ENCODE measurements around the gene DOCK1.

DOCK1 gene

DNA sequence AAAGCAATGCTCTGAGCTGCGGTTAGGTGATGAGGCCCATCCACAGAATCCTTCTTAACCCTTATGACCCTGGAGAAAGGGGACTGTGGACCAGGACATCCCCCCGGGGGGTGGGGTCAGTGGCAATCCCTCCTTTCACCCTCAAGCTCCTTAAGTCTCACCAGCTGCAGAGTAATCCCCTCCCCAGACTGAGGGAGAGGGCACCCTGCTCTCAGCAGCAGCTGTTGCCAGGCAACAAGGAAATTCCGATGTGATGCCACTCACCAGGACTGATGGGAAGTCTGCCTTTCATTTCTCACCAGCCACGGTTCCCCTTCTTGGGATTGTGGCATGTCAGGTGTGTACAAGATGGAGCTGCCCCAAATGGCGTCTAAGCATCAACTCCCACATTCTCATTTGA is 129.6 kb downstream of the DOCK1 start:
- DNase-seq (ENCODE audit: low read depth in 2 of 2), result no peak

DNA sequence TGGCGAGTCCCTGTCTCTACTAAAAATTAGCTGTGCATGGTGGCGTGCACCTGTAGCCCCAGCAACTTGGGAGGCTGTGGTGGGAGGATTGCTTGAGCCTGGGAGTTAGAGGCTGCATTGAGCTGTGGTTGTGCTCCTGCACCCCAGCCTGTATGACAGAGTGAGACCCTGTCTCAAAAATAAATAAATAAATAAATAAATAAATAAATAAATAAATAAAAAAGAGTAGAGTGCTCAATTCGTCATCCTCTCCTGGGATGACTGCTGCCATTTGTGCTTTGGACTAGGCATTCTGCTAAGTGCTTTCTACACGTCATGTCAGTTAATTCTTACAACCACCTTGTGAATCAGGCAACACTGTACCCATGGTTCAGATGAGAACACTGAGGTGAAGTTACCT is 130.6 kb downstream of the DOCK1 start:
- DNase-seq (ENCODE audit: low read depth in 2 of 2), result no peak

DNA sequence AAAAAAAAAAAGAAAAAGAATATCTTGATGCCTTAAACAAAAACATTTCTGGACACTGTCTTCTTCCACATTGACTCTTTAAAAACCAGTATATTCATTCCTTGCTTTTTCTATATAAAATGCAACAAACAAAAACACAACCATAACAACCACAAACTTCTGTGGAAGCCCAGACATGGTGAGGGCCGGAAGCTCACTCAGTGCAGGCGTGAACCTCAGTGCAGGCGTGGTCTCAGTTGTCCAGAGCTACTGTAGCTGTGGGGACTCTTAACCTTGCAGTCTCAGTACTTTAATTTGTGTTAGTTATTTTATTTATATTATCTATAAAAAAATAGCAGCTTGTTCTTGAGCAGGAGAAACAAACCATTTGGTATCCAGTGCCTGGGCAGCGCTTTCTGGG is 131.8 kb downstream of the DOCK1 start:
- no peak for DNase-seq (ENCODE audit: low read depth in 2 of 2)

DNA sequence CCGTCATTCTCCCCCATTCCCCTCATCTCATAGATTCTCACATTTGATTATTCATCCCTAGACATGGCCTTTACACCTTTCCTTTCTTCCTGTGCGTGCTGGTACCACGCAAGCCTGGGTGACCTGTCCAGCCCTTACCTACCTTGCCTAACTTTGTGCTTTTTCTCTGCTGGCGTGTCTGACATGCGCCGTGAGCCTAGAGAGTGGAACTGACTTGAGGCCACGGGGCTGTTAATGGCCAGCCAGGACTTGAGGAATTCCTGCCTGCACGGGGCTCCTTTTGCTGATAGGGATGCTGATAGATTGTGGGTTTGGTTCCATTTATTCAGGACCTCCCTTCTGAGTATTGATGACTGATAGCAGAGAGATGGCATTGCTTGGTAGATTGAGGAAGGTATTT is 134.2 kb downstream of the DOCK1 start:
- DNase-seq (ENCODE audit: low read depth in 2 of 2), result no peak

DNA sequence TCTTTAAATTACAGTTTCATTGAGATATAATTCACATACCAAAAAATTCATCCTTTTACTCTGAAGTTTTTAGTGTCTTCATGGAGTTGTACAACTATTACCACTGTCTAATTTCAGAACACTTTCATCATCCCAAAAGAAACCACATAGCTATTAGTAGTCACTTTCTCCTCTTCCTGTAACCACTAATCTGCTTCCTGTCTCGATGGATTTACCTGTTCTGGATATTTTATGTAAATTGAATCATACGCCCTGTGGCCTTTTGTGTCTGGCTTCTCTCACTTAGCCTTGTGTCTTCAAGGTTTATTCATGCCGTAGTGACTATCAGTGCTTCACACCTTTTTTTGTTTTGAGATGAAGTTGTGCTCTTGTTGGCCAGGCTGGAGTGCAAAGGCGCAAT is 135.5 kb downstream of the DOCK1 start:
- no peak for DNase-seq (ENCODE audit: low read depth in 2 of 2)

DNA sequence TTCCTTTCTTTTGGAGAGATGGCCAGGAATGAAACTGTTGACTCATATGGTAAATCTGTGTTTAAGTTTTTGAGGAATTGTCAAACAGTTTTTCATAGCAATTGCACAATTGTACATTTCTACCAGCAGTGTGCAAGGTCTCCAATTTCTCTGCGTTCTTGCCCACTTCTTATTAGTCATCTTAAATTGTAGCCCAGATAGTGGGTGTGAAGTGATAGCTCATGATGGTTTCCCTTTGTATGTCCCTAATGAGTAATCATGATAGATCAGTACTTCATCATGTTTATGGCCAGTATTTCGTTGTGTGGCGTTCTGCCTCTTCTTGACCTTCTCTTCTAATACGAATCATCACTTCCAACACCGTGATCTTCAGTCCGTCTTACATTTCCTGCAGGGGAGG is 136.3 kb downstream of the DOCK1 start:
- no peak for DNase-seq (ENCODE audit: low read depth in 2 of 2)

DNA sequence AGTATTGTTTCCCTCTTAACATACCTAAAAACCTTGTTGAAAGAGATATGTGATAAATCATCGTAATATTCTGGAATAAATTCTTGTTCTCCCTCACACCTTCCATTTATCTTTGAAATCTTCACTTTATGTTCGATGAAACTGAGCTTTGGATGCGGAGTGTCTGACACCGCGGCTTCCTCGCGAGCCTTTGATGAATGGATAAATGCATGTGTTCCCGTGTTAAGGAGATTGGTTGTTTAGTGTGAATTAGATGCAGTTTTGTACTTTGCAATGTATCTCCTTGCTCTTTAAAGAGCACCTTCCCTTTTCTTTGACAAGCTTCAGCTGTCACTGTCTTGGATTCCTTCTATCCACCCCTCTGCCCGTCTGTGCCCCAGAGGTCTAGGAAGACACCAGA is 138.1 kb downstream of the DOCK1 start:
- no peak for DNase-seq (ENCODE audit: low read depth in 2 of 2)

DNA sequence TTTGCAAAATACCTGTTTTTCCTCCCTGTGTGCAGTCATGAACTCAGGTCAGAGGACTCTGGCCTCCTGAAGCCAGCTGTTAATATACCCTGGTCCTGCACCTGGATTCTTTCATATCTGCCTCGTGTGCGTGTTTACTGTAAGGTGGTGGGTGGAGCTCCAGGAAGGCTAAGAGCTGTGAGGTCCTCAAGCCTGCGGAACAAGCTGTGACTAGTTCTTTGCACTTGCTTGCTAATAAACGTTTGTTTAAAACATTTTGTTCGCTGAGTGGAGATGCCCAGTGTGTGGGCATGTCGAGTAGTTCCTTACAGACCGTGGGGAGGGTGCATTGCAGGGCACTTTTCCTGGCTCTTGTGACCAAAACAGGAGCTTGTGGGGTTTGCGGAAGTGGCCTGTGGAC is 139.0 kb downstream of the DOCK1 start:
- no peak for DNase-seq (ENCODE audit: low read depth in 2 of 2)

DNA sequence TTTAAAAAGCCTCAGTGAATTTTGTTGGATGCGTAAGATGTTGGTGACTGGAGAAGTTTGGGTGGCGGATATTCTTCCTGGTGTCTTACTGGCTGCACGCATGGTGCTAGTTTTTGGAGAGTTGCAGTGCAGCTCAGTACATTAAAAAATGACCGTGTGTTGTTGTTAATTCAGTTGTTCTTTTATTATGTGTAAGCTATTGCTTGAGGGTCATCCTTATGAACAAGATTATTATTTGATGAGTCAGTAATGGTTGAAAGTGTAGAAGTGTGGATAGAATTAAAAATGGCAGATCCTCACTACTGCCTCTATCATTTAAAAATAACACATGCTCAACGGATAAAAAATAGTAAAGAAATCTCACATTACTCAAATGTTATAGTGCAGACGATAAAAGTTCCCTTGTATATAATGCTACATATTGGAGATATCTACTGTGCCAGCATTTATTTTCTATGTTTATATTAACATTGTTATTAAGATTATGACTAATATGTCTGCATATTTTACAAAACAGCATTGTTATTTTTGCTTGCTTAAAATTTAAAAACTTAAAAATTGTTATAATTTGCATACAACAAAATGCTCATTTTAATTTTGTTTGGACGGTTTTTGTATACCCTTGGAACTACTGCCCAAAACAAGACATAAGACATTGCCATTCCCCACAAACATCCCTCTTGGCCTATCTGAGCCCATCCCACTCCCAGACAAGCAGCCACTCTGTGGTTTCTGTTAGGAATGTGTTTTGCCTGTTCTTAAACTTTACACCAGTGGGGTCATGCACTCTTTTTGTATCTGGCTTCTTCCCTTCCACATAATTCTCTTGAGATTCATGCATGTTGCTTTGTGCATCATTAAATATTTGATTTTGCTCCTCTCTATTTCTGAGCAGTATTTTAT is 142.0 kb downstream of the DOCK1 start:
- no peak for DNase-seq (ENCODE audit: low read depth in 2 of 2)

DNA sequence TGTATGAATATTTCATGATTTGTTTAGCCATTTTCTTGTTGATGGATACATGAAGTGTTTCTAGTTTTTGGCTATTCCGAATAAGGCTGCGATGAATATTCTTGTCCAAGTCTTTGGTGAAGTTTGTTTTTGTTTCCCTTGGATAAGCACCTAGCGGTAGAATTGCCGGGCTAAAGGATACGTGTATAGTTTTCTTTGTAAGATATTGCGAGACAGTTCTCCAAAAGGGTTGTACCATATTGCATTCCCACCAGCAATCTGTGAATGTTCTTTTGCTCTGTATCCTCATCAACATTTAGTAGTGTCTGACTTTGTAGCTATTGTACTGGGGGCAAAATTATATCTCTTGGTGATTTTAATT is 142.6 kb downstream of the DOCK1 start:
- DNase-seq (ENCODE audit: low read depth in 2 of 2), result no peak

DNA sequence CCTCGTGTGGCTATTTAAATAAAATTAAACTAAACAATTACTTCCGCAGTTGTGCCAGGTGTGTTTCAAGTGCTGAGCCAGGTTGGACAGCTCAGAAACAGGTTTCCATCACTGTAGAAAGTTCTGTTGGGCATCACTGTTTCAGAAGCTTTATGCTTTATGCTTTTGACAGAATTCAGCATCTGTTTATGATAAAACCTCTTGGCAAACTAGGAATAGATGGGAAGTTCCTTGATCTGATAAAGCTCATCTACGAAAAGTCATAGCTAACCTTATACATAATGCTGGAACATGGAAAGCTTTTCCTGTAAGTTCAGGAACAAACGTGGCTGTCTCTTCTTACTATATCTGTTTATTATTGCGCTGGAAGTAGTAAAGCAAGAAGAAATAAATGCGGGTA is 143.4 kb downstream of the DOCK1 start:
- DNase-seq (ENCODE audit: low read depth in 2 of 2), result no peak

DNA sequence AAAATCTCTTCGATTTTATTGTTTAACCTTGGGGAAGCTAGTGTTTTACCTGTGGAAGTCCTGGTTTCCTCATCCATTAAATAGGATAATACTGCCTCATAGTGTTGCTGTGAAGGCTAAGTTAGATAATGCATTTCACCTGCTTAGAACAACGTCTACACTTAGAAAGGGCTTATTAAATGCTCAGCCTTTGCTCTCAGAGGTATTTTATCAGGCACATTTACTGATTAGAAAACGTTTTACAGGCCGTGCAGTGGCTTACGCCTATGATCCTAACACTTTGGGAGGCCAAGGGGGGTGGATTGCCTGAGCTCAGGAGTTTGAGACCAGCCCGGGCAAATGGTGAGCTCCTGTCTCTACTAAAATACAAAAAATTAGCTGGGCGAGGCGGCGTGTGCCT is 146.8 kb downstream of the DOCK1 start:
- no peak for DNase-seq (ENCODE audit: low read depth in 2 of 2)

DNA sequence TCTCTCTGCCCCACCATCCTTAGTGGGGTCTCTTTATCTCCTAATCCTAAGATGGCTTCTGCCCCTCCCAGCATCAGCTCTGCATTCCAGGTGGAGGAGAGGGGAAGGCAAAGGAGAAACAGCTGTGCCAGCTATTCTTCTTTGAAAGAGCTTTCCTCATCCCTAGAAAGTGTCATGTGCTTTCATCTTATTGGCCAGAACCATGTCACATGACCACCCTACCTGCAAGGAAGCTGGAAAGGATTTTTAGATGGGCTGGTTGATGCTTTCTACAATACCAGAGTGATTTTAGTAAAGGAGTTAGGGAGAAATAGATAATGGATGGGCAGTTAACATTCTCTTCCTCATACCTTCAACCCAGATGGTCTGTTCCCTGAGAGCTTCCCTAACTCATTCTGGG is 150.0 kb downstream of the DOCK1 start:
- DNase-seq (ENCODE audit: low read depth in 2 of 2), result no peak

DNA sequence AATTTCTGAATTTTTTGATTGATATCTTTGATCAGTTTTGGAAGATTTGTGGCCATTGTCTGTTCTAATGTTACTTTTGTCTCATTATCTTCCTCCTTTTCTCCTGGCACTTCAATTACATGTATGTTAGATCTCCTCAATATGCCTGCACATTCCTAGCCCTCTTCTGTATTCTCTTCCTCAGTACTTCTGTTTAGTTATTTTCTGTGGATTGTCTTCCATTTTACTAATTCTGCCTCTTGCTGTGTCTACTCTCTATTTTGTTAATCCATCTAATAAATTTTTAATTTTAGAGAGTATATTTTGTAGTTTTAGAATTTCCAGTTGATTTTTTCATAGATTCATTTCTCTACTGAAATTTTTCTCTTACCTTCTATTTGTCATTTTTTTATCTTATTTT is 154.1 kb downstream of the DOCK1 start:
- DNase-seq (ENCODE audit: low read depth in 2 of 2), result no peak

DNA sequence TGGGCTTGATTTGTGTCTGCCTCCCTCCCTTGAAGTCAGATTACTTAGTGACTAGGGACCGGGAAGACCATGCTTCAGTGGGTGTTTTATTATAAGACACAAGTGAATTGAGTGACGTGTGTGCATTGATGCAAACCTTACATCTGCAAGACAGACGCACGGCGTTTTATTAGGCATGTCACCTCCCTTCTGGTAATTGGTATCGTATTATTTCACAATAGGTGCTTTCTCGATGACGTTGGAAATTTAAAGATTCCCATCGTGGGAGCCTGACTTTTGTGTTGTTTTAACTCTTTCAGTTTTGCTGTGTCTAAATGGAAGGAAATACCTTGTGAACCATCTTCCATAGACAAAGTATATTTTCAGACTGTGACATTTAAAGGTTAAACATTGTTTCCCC is 158.5 kb downstream of the DOCK1 start:
- DNase-seq (ENCODE audit: low read depth in 2 of 2), result no peak

DNA sequence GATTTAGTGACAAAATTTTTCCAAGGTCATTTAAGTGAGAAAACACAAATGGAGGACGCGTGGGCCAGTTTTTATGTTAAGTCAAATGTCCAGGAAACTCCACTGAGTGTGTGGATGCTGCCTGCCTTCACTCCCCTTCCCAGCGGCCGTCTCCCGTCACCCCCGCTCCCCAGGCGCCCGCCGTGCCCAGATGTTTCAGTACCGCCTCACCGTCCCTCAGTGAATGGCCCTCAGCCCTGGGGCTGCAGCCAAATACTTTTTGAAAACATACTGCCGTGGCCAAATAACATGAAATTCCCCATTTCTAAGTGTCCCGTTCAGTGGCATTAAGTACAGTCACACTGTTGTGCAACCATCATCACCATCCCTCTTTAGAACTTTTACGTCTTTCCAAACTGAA is 159.2 kb downstream of the DOCK1 start:
- DNase-seq (ENCODE audit: low read depth in 2 of 2), result no peak

DNA sequence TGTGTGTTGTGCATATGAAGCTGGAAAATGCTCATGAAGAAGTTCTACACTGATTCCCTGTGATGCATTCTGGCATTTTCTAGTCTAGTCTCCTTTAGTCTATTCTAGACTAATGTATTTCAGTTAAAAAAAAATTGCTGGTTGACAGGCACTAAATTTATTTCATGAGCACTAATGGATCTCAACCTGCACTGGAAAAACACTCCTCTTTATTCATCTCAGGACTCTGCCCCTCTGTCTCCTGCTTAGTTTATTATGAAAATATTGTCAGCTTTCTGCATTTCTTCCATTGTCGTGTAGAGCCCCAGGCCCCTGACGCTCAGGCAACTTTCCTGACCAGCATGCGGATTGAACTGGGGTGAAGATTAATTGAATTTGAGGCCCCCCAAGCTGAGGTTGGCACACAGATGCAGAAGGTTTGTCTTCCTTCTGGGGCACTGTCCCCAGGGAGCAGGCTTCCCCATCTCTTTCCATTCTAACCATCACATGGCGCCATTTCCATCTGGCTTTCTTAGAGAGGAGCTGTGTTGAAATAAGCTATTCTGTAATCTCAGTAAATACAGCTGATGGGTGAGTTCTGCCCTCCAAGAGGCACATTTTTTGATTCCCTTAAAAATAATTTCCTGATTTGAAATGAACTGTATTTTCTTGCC is 162.4 kb downstream of the DOCK1 start:
- no peak for DNase-seq (ENCODE audit: low read depth in 2 of 2)

DNA sequence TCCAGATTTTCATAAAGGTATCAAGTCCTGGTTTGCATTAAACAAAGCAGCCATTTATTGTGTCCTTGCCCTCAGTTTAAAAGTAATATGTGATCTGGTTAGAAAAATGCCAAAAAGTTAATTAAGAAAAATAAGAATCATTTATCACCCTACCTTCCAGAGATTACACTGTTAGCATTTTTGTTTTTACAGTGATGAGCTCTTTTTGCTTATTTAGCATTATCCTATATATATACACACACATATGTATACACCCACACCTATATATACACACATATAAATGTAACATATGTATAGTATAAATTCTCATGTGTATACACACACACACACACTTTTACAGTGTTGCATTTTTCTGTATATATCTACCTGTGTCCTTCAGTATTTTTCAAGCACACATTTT is 163.3 kb downstream of the DOCK1 start:
- no peak for DNase-seq (ENCODE audit: low read depth in 2 of 2)

DNA sequence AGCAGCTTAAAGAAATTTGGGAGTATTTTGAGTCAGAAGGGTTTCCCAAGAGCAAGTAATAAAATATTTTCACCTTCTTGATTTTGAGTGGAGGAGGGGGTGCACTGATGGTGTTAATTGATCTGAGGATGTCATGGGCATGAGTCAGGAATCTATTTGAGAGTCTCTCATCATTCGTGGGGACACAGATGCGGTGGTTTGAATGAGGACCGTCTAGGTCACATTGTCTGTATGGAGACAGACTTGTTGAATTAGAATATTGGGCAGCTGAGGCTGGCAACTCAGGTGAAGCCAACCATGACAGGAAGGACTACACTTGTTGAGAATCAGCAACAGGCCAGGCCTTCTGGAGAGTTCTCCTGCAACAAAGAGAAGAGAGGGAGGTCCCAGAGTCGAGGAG is 164.2 kb downstream of the DOCK1 start:
- DNase-seq (ENCODE audit: low read depth in 2 of 2), result no peak

DNA sequence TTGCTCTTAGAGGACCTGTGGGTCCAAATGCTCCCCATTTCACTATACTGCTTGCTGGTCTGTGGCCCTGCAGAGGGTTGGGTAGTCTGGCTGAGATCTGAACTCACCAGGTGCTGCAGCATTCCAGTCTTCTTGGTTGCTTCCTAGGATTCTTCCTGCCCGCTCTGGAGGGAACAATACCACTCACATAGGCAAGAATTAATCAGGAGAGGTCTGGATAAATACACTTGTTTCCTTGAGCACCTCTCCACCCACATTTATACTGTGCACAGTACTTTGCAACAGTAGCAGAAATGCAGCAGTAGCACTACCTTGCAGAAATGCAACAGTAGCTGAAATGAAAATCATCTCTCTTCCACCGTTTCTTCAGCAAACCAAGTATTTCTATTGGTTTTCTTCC is 165.9 kb downstream of the DOCK1 start:
- DNase-seq (ENCODE audit: low read depth in 2 of 2), result no peak

DNA sequence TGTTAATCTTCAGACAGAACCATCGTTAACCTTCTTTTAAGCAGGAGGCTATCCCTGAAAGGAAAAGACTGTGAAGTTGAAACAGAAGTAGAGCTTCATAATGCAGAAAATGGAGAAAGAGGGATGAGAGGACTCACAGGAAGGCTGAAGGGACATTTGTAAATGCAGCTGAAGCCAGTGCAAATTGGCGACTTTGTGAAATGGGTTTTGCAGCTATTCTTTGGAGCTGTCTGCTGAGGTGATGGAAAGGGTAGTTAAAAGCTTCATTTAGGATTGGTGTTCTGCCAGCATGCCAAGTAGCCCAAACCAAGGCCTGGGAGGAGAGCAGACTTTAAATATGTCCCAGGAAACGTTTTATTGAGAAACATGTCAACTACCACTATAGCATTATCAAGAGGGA is 168.4 kb downstream of the DOCK1 start:
- DNase-seq (ENCODE audit: low read depth in 2 of 2), result no peak

DNA sequence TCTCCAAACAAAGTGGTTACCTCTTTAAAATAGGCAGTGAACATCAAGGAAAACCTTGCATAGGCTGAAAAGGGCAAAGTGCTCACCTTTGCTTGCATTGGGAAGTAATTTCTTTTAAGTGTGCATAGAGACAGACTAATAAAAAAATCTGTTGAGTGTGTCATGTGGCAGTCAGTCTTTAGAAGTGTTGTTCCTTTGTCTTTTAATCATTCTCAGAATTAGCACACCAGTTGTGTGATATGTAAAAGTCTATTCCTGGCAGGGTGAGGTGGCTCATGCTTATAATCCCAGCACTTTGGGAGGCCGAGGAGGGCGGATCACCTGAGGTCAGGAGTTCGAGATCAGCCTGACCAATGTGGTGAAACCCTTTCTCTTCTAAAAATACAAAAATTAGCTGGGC is 174.2 kb downstream of the DOCK1 start:
- DNase-seq (ENCODE audit: low read depth in 2 of 2), result no peak

DNA sequence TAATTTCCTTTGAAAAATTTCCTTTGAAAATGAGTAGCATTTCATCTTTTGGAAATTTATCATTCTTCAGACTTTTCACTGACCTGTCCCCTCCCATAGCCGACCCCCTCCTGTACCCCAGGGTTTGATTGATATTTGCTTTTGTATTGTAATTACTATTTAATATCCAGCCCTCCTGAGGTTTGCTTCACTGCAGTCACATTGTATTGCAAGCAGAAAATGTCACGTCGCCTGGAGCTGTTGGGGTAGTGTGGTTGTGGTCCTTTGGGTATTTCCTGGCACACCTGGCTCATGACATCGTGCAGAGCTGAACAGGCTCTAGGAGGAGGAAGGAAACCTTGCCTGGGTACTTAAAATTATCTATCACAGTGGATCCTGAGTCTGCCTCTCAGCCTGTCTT is 175.1 kb downstream of the DOCK1 start:
- DNase-seq (ENCODE audit: low read depth in 2 of 2), result no peak

All from stimulated activated CD8-positive, alpha-beta memory T cell treated with anti-CD3 and anti-CD28 coated beads, Interleukin-7, amount 100 ng/mL, for 1 hour (primary cell).